Measurements from ENCODE around the gene FIBP. TPM values are rescaled to one million over a fixed set of nuclear protein-coding genes. Genes with fewer than 3 reads are reported as not detected.

Gene FIBP
- total and polyA plus RNA-seq, 3 donors from 2014 or later, result 131 to 149 (median 144) TPM

DNA sequence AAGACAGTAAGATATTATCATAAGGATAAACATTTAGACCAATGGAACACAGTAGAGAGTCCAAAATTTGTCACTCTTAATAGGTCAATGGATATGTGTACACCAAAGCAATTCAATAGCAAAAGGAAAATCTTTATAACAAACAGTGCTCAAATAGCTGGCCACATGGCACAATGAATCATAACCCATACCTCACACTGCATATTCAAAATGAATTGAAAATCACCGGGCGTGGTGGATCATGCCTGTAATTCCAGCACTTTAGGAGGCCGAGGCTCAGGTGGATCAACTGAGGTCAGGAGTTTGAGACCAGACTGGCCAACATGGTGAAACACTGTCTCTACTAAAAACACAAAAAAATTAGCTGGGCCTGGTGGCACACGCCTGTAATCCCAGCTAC lies 46.1 kb downstream of the FIBP start:
- 89 to 95% methylated on average over 4 of the region's 4 CpGs for WGBS, 2 donors
- Histone ChIP-seq H3K9me3 (no peaks in the 10 kb centered on the region), H3K27me3 (no peaks in the 10 kb centered on the region), H3K4me1 (no peaks in the 10 kb centered on the region), H3K27ac (no peak overlapping the region), H3K4me3 (no peak overlapping the region), H3K36me3 (ENCODE audit: low read depth, missing control alignments) (no peaks in the 10 kb centered on the region)
- TF ChIP-seq POLR2A (IDR thresholded peaks at IDR 0.05), result no peak
- no peak for DNase-seq
- intact Hi-C loops (cut with DNase I; ENCODE audit: low total_unique reads), result no loop called here

DNA sequence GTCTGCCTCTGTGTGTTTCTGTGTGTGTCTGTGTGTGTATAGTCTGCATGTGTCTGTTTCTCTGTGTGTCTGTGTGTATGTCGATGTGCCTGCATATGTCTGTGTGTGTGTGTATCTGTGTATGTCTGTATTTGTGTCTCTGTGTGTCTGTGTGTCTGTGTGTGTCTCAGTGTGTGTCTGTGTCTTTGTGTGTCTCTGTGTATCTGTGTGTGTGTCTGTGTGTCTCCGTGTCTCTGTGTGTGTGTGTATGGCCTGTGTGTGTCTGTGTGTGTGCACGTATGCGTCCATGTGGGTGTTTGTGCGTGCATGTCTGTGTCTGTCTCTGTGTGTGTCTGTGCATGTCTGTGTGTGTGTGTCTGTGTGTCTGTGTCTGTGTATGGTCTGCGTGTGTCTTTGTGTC lies 54.1 kb downstream of the FIBP start:
- intact Hi-C loops (cut with DNase I; ENCODE audit: low total_unique reads), result no loop called here
- Histone ChIP-seq H3K4me1 (peaks cover 3% of the 10 kb centered on the region), H3K4me3 (peak overlapping the region; percentile 61 to 71), H3K36me3 (ENCODE audit: low read depth, missing control alignments) (no peaks in the 10 kb centered on the region), H3K27me3 (no peaks in the 10 kb centered on the region), H3K27ac (no peak overlapping the region), H3K9me3 (no peaks in the 10 kb centered on the region)
- no peak for DNase-seq
- TF ChIP-seq CTCF (IDR thresholded peaks at IDR 0.05) (no peak), POLR2A (IDR thresholded peaks at IDR 0.05) (no peak)
- WGBS, 2 donors, result 22 to 48% methylated on average over 6 of the region's 6 CpGs

Other genes with a start within 250 kb of the FIBP start
- 10 to 100 TPM; 64.9 to 82.0 TPM for gene RELA, start 225.6 kb downstream of the FIBP start, total RNA-seq
- 47.5 TPM for gene RELA, start 225.6 kb downstream of the FIBP start, polyA plus RNA-seq (ENCODE audit: insufficient read depth, low read depth, low replicate concordance)
- gene KAT5, start 176.2 kb downstream of the FIBP start, total RNA-seq, result 100 to 1,000 TPM; 101 to 121 TPM
- gene KAT5, start 176.2 kb downstream of the FIBP start, polyA plus RNA-seq (ENCODE audit: insufficient read depth, low read depth, low replicate concordance), result 154 TPM
- gene RNASEH2C, start 167.7 kb downstream of the FIBP start, total RNA-seq, result 10 to 100 TPM; 70.9 to 71.1 TPM
- gene RNASEH2C, start 167.7 kb downstream of the FIBP start, polyA plus RNA-seq (ENCODE audit: insufficient read depth, low read depth, low replicate concordance), result 29.1 TPM
- gene AP5B1, start 107.5 kb downstream of the FIBP start, total RNA-seq, result 10 to 100 TPM; 13.5 to 14.8 TPM
- 4.5 TPM for gene AP5B1, start 107.5 kb downstream of the FIBP start, polyA plus RNA-seq (ENCODE audit: insufficient read depth, low read depth, low replicate concordance)
- 10 to 100 TPM; 27.6 to 33.9 TPM for gene OVOL1, start 101.4 kb downstream of the FIBP start, total RNA-seq
- 72.4 TPM for gene OVOL1, start 101.4 kb downstream of the FIBP start, polyA plus RNA-seq (ENCODE audit: insufficient read depth, low read depth, low replicate concordance)
- 1 to 10 TPM; 3.2 to 4.0 TPM for gene SNX32, start 54.5 kb downstream of the FIBP start, total RNA-seq
- 4.9 TPM for gene SNX32, start 54.5 kb downstream of the FIBP start, polyA plus RNA-seq (ENCODE audit: insufficient read depth, low read depth, low replicate concordance)
- gene CFL1, start 30.3 kb downstream of the FIBP start, total RNA-seq, result 100 to 1,000 TPM; 522 to 570 TPM
- 647 TPM for gene CFL1, start 30.3 kb downstream of the FIBP start, polyA plus RNA-seq (ENCODE audit: insufficient read depth, low read depth, low replicate concordance)
- gene MUS81, start 28.0 kb downstream of the FIBP start, total RNA-seq, result 10 to 100 TPM; 57.2 to 74.0 TPM
- gene MUS81, start 28.0 kb downstream of the FIBP start, polyA plus RNA-seq (ENCODE audit: insufficient read depth, low read depth, low replicate concordance), result 49.9 TPM
- 10 to 100 TPM; 47.4 to 52.4 TPM for gene EFEMP2, start 15.7 kb downstream of the FIBP start, total RNA-seq
- 100 TPM for gene EFEMP2, start 15.7 kb downstream of the FIBP start, polyA plus RNA-seq (ENCODE audit: insufficient read depth, low read depth, low replicate concordance)
- 1 to 10 TPM in 1 of 2 donors, under 1 TPM in 1; 0.71 to 2.7 TPM for gene CTSW, start 8.6 kb downstream of the FIBP start, total RNA-seq
- gene CTSW, start 8.6 kb downstream of the FIBP start, polyA plus RNA-seq (ENCODE audit: insufficient read depth, low read depth, low replicate concordance), result 4.4 TPM
- gene CCDC85B, start 2.2 kb upstream of the FIBP start, total RNA-seq, result 100 to 1,000 TPM in 1 of 2 donors, 10 to 100 TPM in 1; 77.1 to 102 TPM
- 17.1 TPM for gene CCDC85B, start 2.2 kb upstream of the FIBP start, polyA plus RNA-seq (ENCODE audit: insufficient read depth, low read depth, low replicate concordance)
- gene FOSL1, start 11.9 kb upstream of the FIBP start, total RNA-seq, result 1 to 10 TPM; 1.7 to 2.0 TPM
- gene FOSL1, start 11.9 kb upstream of the FIBP start, polyA plus RNA-seq (ENCODE audit: insufficient read depth, low read depth, low replicate concordance), result 1.7 TPM
- gene C11orf68, start 30.6 kb upstream of the FIBP start, total RNA-seq, result 10 to 100 TPM; 54.4 to 54.8 TPM
- gene C11orf68, start 30.6 kb upstream of the FIBP start, polyA plus RNA-seq (ENCODE audit: insufficient read depth, low read depth, low replicate concordance), result 89.2 TPM
- 100 to 1,000 TPM; 215 to 243 TPM for gene DRAP1, start 31.0 kb upstream of the FIBP start, total RNA-seq
- 304 TPM for gene DRAP1, start 31.0 kb upstream of the FIBP start, polyA plus RNA-seq (ENCODE audit: insufficient read depth, low read depth, low replicate concordance)
- 1 to 10 TPM; 5.4 to 5.5 TPM for gene TSGA10IP, start 57.0 kb upstream of the FIBP start, total RNA-seq
- gene TSGA10IP, start 57.0 kb upstream of the FIBP start, polyA plus RNA-seq (ENCODE audit: insufficient read depth, low read depth, low replicate concordance), result 17.8 TPM
- gene SART1, start 73.3 kb upstream of the FIBP start, total RNA-seq, result 100 to 1,000 TPM in 1 of 2 donors, 10 to 100 TPM in 1; 81.1 to 102 TPM
- 56.8 TPM for gene SART1, start 73.3 kb upstream of the FIBP start, polyA plus RNA-seq (ENCODE audit: insufficient read depth, low read depth, low replicate concordance)
- gene EIF1AD, start 113.7 kb upstream of the FIBP start, total RNA-seq, result 10 to 100 TPM; 43.2 to 46.5 TPM
- 42.5 TPM for gene EIF1AD, start 113.7 kb upstream of the FIBP start, polyA plus RNA-seq (ENCODE audit: insufficient read depth, low read depth, low replicate concordance)
- 100 to 1,000 TPM; 105 to 133 TPM for gene BANF1, start 114.0 kb upstream of the FIBP start, total RNA-seq
- gene BANF1, start 114.0 kb upstream of the FIBP start, polyA plus RNA-seq (ENCODE audit: insufficient read depth, low read depth, low replicate concordance), result 193 TPM
- 10 to 100 TPM in 1 of 2 donors, 1 to 10 TPM in 1; 6.6 to 11.9 TPM for gene CST6, start 123.5 kb upstream of the FIBP start, total RNA-seq
- gene CST6, start 123.5 kb upstream of the FIBP start, polyA plus RNA-seq (ENCODE audit: insufficient read depth, low read depth, low replicate concordance), result 3.0 TPM
- gene CATSPER1, start 138.0 kb upstream of the FIBP start, total RNA-seq, result 10 to 100 TPM in 1 of 2 donors, 1 to 10 TPM in 1; 8.9 to 12.5 TPM
- 33.7 TPM for gene CATSPER1, start 138.0 kb upstream of the FIBP start, polyA plus RNA-seq (ENCODE audit: insufficient read depth, low read depth, low replicate concordance)
- gene GAL3ST3, start 160.7 kb upstream of the FIBP start, total RNA-seq, result 1 to 10 TPM; 2.0 to 4.0 TPM
- gene GAL3ST3, start 160.7 kb upstream of the FIBP start, polyA plus RNA-seq (ENCODE audit: insufficient read depth, low read depth, low replicate concordance), result 0.84 TPM
- 100 to 1,000 TPM; 307 to 315 TPM for gene SF3B2, start 163.9 kb upstream of the FIBP start, total RNA-seq
- gene SF3B2, start 163.9 kb upstream of the FIBP start, polyA plus RNA-seq (ENCODE audit: insufficient read depth, low read depth, low replicate concordance), result 341 TPM
- 100 to 1,000 TPM; 130 to 131 TPM for gene PACS1, start 181.8 kb upstream of the FIBP start, total RNA-seq
- gene PACS1, start 181.8 kb upstream of the FIBP start, polyA plus RNA-seq (ENCODE audit: insufficient read depth, low read depth, low replicate concordance), result 111 TPM